HepG2 (cell line): Measurements from ENCODE around the gene MYO7B. TPM values are rescaled to one million over a fixed set of nuclear protein-coding genes. Genes with fewer than 3 reads are reported as not detected.
A peak's percentile ranks its signal among the peaks of the same experiment; 100 is the strongest.

Experiments used
- BCL6 ChIP-seq: IDR thresholded peaks from 2 replicates; pipeline ENCODE4 v1.6.1; 2016; ENCODE audit warnings: missing genetic modification reagents, missing compliant biosample characterization
- GATAD2A ChIP-seq: IDR thresholded peaks from 2 replicates; pipeline ENCODE4 v1.6.1; 2016
- HMG20A ChIP-seq: IDR thresholded peaks from 2 replicates; pipeline ENCODE4 v1.6.1; 2016; ENCODE audit warnings: borderline replicate concordance
- MIER2 ChIP-seq: IDR thresholded peaks from 2 replicates; pipeline ENCODE4 v1.6.1; 2016; ENCODE audit warnings: missing biosample characterization, missing genetic modification reagents
- MIER3 ChIP-seq: IDR thresholded peaks from 2 replicates; pipeline ENCODE4 v1.6.1; 2016; ENCODE audit warnings: missing compliant biosample characterization, borderline replicate concordance
- POLR2AphosphoS5 ChIP-seq: IDR thresholded peaks from 2 replicates; pipeline ENCODE4 v1.6.1; 2012; ENCODE audit warnings: low read depth, low read length
- RAD21 ChIP-seq: fragments of 450-650 bp; formaldehyde crosslinking; IDR thresholded peaks from 2 replicates; pipeline ENCODE4 v1.5.0; 2020; ENCODE audit warnings: mild to moderate bottlenecking
- SALL1 ChIP-seq: sonication (generic); formaldehyde crosslinking; IDR thresholded peaks from 2 replicates; pipeline ENCODE4 v1.8.0; 2022; ENCODE audit warnings: mild to moderate bottlenecking, missing genetic modification reagents
- ZNF350 ChIP-seq: sonication (generic); formaldehyde crosslinking; IDR thresholded peaks from 2 replicates; pipeline ENCODE4 v1.4.0; 2020; ENCODE audit warnings: mild to moderate bottlenecking, low read depth, missing genetic modification reagents, borderline replicate concordance
- ZNF644 ChIP-seq: IDR thresholded peaks from 2 replicates; pipeline ENCODE4 v1.6.1; 2016; ENCODE audit warnings: low read depth
- polyA plus RNA-seq, 8 experiments: library from polyadenylated mRNA; depleted of rRNA in 3 of 8; stranded (reverse) in 7 of 8; unstranded in 1 of 8; fragments of >200 nt; fragmentation: Illumina TruSeq in 4 of 8; extraction: Trizol in 4 of 8; gene quantifications; 2 replicates each; pipeline versions ENCODE4 v1.2.1 to v1.2.3, GENCODE V29; 2011 to 2016; ENCODE audit warnings: low read depth in 4 of 8, missing spikeins in 1 of 8, mixed read lengths in 1 of 8; ENCODE audit not compliant: insufficient read depth in 1 of 8
- total RNA-seq, 5 experiments: library from RNA; depleted of rRNA; stranded (reverse); fragments of >200 nt; fragmentation: Illumina TruSeq; extraction: Trizol; gene quantifications; 2 replicates each; pipeline ENCODE4 v1.2.3, GENCODE V29; 2016; ENCODE audit warnings: low read depth in 1 of 5
- TF ChIP-seq, protein P1 (sequence below): sonication (generic); formaldehyde crosslinking; IDR thresholded peaks from 2 replicates; pipeline ENCODE4 v1.5.1; 2020; ENCODE audit warnings: mild to moderate bottlenecking, missing genetic modification reagents, borderline replicate concordance
- TF ChIP-seq, protein P2 (sequence below): sonication (generic); formaldehyde crosslinking; IDR thresholded peaks from 2 replicates; pipeline ENCODE4 v1.5.1; 2020; ENCODE audit warnings: mild to moderate bottlenecking, missing genetic modification reagents, moderate library complexity
- TF ChIP-seq, protein P3 (sequence below): sonication (generic); formaldehyde crosslinking; IDR thresholded peaks from 2 replicates; pipeline ENCODE4 v1.8.1; 2023; ENCODE audit warnings: mild to moderate bottlenecking, missing genetic modification reagents
- TF ChIP-seq, protein P4 (sequence below): sonication (generic); formaldehyde crosslinking; IDR thresholded peaks from 2 replicates; pipeline ENCODE4 v1.5.1; 2020; ENCODE audit warnings: mild to moderate bottlenecking, moderate library complexity, missing genetic modification reagents
- TF ChIP-seq, protein P5 (sequence below): sonication (generic); formaldehyde crosslinking; IDR thresholded peaks from 2 replicates; pipeline ENCODE4 v1.5.0; 2020; ENCODE audit warnings: mild to moderate bottlenecking, missing genetic modification reagents

The MYO7B gene
- total and polyA plus RNA-seq, 2 of the 13 experiments (the other 11 are each of a cell fraction or from before 2014, with no cell fraction given) = not detected

DNA sequence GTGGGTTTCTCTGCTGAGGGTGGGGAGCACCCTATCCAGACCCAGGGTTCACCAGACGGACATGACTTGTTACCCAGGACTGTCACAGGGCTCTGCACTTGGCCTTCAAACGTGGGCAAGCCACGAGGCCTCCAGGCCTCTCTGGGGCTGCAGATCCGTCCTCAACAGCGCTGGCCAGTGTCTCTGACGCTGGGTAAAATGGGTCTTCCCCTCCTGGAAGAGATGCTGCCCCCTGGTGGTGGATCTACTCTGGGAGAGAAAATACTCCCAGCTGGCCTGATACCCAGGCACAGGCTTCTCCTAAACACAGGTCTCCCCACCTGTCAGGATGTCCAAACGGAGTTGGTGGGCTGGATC lies 114.2 kb downstream of the MYO7B start (continued):
- TF ChIP-seq, protein P1, sequence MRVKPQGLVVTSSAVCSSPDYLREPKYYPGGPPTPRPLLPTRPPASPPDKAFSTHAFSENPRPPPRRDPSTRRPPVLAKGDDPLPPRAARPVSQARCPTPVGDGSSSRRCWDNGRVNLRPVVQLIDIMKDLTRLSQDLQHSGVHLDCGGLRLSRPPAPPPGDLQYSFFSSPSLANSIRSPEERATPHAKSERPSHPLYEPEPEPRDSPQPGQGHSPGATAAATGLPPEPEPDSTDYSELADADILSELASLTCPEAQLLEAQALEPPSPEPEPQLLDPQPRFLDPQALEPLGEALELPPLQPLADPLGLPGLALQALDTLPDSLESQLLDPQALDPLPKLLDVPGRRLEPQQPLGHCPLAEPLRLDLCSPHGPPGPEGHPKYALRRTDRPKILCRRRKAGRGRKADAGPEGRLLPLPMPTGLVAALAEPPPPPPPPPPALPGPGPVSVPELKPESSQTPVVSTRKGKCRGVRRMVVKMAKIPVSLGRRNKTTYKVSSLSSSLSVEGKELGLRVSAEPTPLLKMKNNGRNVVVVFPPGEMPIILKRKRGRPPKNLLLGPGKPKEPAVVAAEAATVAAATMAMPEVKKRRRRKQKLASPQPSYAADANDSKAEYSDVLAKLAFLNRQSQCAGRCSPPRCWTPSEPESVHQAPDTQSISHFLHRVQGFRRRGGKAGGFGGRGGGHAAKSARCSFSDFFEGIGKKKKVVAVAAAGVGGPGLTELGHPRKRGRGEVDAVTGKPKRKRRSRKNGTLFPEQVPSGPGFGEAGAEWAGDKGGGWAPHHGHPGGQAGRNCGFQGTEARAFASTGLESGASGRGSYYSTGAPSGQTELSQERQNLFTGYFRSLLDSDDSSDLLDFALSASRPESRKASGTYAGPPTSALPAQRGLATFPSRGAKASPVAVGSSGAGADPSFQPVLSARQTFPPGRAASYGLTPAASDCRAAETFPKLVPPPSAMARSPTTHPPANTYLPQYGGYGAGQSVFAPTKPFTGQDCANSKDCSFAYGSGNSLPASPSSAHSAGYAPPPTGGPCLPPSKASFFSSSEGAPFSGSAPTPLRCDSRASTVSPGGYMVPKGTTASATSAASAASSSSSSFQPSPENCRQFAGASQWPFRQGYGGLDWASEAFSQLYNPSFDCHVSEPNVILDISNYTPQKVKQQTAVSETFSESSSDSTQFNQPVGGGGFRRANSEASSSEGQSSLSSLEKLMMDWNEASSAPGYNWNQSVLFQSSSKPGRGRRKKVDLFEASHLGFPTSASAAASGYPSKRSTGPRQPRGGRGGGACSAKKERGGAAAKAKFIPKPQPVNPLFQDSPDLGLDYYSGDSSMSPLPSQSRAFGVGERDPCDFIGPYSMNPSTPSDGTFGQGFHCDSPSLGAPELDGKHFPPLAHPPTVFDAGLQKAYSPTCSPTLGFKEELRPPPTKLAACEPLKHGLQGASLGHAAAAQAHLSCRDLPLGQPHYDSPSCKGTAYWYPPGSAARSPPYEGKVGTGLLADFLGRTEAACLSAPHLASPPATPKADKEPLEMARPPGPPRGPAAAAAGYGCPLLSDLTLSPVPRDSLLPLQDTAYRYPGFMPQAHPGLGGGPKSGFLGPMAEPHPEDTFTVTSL (CRISPR knock-in tag) = 0 out of 2 replicates have a peak, but pooled peaks have one; percentile 25
- TF ChIP-seq ZNF644 = 0 out of 2 replicates have a peak, but pooled peaks have one; percentile 29
- TF ChIP-seq MIER3 = no peak
- TF ChIP-seq, protein P2, sequence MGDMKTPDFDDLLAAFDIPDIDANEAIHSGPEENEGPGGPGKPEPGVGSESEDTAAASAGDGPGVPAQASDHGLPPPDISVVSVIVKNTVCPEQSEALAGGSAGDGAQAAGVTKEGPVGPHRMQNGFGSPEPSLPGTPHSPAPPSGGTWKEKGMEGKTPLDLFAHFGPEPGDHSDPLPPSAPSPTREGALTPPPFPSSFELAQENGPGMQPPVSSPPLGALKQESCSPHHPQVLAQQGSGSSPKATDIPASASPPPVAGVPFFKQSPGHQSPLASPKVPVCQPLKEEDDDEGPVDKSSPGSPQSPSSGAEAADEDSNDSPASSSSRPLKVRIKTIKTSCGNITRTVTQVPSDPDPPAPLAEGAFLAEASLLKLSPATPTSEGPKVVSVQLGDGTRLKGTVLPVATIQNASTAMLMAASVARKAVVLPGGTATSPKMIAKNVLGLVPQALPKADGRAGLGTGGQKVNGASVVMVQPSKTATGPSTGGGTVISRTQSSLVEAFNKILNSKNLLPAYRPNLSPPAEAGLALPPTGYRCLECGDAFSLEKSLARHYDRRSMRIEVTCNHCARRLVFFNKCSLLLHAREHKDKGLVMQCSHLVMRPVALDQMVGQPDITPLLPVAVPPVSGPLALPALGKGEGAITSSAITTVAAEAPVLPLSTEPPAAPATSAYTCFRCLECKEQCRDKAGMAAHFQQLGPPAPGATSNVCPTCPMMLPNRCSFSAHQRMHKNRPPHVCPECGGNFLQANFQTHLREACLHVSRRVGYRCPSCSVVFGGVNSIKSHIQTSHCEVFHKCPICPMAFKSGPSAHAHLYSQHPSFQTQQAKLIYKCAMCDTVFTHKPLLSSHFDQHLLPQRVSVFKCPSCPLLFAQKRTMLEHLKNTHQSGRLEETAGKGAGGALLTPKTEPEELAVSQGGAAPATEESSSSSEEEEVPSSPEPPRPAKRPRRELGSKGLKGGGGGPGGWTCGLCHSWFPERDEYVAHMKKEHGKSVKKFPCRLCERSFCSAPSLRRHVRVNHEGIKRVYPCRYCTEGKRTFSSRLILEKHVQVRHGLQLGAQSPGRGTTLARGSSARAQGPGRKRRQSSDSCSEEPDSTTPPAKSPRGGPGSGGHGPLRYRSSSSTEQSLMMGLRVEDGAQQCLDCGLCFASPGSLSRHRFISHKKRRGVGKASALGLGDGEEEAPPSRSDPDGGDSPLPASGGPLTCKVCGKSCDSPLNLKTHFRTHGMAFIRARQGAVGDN (CRISPR knock-in tag) = peak; percentile 64
- TF ChIP-seq POLR2AphosphoS5 = no peak
- TF ChIP-seq SALL1 = peak; percentile 12; the same call in 1 of the 2 replicates
- TF ChIP-seq, protein P3, sequence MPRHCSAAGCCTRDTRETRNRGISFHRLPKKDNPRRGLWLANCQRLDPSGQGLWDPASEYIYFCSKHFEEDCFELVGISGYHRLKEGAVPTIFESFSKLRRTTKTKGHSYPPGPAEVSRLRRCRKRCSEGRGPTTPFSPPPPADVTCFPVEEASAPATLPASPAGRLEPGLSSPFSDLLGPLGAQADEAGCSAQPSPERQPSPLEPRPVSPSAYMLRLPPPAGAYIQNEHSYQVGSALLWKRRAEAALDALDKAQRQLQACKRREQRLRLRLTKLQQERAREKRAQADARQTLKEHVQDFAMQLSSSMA (CRISPR knock-in tag) = 0 out of 2 replicates have a peak, but pooled peaks have one; percentile 13
- TF ChIP-seq MIER2 = peak; percentile 38; the same call in 1 of the 2 replicates
- TF ChIP-seq RAD21 (CRISPR knock-in tag) = peak; percentile 80
- TF ChIP-seq GATAD2A (CRISPR knock-in tag) = peak; percentile 47; the same call in 1 of the 2 replicates
- TF ChIP-seq HMG20A (CRISPR knock-in tag) = peak; percentile 42; the same call in 1 of the 2 replicates
- no peak; the same call in 1 of the 2 replicates for TF ChIP-seq ZNF350 (CRISPR knock-in tag)
- TF ChIP-seq, protein P4, sequence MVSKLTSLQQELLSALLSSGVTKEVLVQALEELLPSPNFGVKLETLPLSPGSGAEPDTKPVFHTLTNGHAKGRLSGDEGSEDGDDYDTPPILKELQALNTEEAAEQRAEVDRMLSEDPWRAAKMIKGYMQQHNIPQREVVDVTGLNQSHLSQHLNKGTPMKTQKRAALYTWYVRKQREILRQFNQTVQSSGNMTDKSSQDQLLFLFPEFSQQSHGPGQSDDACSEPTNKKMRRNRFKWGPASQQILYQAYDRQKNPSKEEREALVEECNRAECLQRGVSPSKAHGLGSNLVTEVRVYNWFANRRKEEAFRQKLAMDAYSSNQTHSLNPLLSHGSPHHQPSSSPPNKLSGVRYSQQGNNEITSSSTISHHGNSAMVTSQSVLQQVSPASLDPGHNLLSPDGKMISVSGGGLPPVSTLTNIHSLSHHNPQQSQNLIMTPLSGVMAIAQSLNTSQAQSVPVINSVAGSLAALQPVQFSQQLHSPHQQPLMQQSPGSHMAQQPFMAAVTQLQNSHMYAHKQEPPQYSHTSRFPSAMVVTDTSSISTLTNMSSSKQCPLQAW (CRISPR knock-in tag) = peak; percentile 67; the same call in 1 of the 2 replicates
- peak; percentile 29; the same call in 1 of the 2 replicates for TF ChIP-seq BCL6 (CRISPR knock-in tag)
- TF ChIP-seq, protein P5, sequence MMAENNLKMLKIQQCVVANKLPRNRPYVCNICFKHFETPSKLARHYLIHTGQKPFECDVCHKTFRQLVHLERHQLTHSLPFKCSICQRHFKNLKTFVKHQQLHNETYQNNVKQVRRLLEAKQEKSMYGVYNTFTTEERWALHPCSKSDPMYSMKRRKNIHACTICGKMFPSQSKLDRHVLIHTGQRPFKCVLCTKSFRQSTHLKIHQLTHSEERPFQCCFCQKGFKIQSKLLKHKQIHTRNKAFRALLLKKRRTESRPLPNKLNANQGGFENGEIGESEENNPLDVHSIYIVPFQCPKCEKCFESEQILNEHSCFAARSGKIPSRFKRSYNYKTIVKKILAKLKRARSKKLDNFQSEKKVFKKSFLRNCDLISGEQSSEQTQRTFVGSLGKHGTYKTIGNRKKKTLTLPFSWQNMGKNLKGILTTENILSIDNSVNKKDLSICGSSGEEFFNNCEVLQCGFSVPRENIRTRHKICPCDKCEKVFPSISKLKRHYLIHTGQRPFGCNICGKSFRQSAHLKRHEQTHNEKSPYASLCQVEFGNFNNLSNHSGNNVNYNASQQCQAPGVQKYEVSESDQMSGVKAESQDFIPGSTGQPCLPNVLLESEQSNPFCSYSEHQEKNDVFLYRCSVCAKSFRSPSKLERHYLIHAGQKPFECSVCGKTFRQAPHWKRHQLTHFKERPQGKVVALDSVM = peak; percentile 48; the same call in 1 of the 2 replicates
